GM21528 (cell line): ENCODE data around the gene SOS1.

ENCODE experiments used
- ATAC-seq: cut with Tn5 transposase; IDR thresholded peaks from one replicate; pipeline ENCODE4 v1.9.1; 2021; ENCODE audit warnings: mild to moderate bottlenecking, moderate library complexity; ENCODE audit not compliant: unreplicated experiment, low FRiP score

SOS1 gene

DNA sequence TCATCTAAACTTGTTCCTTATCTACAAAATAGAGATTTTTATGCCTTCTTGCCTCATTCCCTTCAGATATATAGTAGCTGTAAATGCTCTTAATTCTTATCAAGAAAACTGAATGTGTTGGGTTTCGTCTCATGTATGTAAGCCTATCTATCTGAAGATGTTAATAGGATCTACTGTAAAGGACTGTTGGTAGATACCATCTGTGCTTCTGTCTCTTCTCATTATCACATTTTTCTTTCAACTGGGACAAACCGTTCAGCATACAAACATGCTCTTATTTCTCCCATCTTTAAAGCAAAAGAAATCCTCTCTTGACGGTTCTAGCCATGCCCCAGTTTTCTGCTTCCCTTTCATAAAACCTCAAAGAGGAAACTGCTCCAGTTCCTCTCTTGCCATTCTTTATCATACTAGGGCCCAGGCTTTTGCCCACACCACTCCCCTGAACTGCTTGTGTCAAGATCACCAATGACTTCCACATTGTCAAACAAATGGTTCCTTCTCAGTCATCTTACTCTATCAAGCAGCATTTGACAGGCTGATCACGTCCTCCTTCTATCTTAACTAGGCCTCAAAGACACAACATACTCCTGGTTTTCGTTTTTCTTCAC, 142.5 kb downstream of the SOS1 start:
- no peak for ATAC-seq

DNA sequence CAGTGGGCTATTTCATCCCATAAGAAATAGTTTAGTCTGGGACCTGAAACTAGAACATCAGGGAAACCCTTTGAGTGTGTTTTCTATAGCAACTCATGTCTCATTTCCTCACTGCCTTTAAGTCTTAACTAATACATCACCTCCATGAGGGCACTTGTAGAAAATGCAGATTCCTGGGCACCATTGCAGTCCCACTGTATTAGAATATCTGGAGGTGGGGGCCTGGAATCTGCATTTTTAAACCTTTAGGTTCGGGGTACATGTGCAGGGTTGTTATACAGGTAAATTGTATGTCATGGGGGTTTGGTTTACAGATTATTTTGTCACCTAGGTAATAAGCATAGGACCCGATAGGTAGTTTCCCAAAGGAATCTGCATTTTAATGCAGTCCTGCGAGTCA, 143.8 kb downstream of the SOS1 start:
- no peak for ATAC-seq

DNA sequence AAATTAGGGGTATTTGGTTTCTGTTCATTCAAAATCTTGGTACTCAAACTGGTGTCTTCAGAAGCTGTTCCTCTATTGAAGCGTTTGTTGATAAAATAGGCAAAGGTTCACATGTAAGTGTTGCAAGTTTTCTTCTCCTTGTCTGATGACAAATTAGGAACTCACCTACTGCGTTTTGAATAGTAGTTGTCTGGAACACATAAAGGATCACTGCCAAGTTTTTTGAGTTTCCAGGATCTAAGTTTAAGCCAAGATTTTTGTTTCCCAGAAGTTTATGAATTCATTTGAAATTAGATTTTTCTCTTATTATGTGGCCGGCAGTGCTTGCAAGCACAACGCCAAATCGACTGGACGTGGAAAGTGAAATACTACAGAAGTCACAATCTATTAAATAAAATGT, 145.8 kb downstream of the SOS1 start:
- no peak for ATAC-seq

DNA sequence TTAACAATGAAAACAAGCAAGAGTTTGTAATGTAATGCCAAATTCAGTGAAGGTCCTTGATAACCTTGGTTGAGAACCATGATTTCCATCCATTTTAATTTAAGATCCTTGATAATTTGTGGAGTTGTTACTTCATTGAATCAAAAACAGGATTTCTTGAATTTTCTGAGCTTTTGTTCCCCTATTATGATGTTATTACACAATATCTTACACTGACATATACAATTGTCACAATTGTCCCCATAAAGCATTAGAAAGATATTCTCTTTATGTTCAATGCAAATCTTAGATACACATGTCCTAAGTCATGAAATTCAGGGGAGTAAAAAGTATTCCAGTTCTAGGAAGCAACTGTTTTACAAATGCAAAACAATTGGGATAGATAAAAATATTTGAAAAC, 147.6 kb downstream of the SOS1 start:
- no peak for ATAC-seq

DNA sequence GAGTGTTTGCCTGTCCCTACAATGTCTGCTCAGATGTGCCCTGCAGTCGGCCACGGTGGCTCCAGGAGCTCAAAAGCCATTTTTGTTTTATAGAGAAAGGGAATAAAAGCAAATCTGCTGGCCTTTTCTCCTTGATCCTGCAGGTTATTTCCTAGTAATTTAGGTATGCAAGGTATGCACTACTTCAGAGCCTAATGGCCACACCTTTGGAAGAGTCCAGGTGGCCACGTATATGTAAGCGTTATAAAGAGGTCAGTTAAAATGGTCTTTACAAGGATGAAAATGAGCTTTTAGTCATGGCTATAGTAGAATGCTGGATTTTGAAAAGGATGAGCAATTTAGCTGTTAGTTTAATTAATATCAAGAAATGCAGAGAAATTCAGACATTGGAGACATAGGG, 149.5 kb downstream of the SOS1 start:
- no peak for ATAC-seq

DNA sequence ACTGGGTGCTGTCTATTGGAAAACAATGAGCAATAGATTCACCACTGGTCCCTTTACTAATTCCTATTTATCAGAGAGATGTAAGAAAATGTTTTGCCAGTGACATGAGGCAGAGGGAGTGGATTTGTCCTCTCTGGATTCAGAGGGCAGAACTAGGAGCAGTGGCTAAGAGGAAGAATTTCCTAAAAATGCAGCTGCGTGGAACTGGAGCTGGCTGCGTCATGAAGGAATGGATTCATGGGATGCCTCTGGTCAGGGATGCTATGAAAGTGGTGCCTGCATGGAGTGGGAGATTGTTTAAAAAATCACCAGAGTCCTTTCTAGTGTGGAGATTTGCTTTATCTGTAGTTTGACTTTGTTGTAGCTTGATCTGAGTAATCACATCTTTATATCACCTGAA, 152.8 kb downstream of the SOS1 start:
- no peak for ATAC-seq

DNA sequence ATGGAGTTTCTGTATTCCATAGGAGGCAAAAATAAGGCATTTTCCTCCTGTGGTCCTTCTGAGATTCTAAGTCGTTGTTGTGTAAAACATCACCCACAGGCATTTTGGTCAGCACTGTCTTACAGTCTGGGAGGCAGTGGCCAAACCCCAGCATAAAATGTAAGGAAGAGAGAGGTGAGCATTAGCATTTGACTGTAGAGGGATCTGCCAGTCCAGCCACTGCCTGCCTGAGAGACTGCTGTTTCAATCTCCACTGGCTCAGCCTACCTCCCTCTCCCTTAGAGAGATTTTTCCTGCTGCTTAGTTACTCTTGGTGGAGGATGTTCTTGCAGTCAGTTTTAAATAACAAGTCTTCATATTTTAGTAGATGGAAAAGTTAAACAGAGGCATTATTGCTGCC, 154.2 kb downstream of the SOS1 start:
- ATAC-seq = no peak

DNA sequence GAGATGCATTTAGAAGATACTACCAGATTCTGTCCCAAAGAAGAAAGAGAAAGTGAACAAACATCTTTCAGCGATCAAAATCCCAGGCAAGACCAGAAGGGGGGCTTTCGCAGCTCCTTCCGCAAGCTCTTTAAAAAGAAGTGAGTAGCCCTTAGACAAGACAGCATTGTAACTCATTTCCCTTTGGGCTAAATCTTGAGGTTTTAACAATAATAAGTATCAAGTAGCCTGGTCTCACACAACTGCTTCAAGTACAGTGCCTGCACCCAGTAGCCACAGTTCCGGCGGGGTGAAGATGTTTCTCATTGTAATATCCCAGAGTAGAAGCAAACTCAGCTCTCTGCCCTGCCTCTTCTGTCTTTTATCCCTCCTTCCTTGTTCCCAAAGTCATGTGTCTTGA, 154.8 kb downstream of the SOS1 start:
- no peak for ATAC-seq

DNA sequence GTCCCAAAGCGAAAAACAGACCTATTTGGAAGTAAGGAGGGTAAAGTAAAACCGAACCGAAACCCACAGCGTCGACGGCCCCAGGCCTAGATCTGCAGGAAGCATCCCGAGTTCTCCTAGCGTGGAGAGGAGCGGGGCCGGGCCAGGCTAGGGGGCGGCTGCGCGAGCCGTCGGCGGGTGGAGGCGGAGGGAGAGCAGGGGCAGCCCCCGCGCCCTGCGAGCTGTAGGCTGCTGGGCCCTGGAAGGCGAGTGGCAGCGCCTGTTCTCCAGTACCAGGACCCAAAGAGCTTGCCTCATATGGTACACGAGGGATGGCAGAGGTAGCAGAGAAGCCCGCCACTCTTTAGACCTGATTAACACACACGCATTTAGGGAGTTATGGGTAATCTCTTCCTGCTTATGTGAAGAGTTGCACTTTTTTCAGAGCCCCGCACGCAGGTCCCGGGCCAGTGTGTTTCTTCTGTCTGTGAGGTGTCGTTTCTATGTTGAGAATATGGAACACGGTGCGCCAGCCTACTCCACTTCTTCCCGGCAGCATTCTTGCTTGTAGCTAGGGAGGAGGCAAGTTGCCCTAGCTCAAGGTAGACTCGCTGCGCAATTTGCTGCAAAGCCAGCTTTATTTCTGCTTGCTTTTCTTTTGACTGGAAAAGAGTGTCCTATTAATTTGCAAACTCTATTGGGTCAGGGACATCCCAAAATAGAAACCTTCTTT, 160.1 kb downstream of the SOS1 start:
- ATAC-seq = no peak

DNA sequence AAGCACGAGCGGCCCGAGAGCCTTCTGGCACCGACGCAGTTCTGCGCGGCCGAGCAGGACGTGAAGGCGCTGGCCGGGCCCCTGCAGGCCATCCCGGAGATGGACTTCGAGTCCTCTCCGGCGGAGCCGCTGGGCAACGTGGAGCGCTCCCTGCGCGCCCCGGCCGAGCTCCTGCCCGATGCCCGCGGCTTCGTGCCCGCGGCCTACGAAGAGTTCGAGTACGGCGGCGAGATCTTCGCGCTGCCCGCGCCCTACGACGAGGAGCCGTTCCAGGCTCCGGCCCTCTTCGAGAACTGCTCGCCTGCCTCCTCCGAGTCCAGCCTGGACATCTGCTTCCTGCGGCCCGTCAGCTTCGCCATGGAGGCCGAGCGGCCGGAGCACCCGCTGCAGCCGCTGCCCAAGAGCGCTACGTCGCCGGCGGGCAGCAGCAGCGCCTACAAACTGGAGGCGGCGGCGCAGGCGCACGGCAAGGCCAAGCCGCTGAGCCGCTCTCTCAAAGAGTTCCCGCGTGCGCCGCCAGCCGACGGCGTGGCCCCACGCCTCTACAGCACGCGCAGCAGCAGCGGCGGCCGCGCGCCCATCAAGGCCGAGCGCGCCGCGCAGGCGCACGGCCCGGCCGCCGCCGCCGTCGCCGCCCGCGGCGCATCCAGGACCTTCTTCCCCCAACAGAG, 160.8 kb downstream of the SOS1 start:
- no peak for ATAC-seq

DNA sequence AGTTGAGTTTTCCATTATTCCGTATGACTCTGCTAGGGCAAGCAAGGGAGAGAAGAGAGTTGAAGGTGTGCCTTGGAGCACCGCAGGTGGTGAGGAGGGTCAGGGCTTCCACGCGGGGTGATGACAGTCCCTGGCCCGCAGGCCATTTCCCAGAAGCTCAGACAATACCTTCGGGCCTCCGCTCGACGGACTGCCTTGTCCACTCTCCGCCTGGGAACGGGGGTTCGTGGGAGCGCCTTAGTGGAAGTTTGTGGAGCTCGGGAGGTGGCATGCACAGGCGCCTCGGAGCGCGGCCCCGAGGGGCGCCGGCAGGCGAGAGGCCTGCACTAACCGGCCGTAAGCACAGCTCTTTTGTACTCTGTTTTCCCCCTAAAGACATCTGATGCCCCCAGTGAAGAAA, 161.4 kb downstream of the SOS1 start:
- ATAC-seq = no peak

DNA sequence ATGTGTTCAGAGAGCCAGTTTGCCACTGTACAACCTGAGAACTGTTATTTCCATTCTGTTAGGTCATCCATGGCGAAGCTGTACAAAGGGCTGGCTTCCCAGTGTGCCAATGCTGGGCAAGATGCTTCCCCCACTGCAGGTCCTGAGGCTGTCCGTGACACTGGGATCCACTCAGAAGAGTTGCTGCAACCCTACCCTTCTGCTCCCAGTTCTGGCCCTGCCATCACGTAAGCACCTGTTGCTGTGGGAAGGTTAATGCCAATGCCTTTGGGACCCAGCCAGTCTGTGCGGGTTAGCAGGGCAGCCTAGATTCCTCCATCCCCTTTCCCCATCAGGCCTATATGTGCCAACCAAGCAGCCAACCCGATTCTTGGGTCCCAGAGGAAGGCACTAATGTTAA, 162.9 kb downstream of the SOS1 start:
- ATAC-seq = no peak

DNA sequence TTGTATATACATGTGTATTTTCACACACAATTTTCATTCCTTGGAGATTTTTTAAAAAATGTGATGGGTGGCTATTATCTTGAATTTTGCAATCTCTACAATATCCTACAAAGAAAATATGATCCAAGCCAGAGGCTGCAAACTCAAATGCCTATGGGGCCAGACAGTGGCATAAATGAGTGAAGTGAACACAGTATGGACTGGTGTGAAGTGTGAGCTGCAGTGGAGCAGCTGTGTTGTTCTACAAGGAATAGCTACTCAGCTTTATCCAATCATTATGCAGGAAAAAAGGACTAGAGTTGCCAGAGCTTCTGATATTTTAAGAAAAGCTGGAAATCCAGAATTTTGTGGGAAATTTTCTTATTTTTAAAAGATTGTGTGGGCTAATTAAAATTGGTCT, 169.1 kb downstream of the SOS1 start:
- ATAC-seq = no peak

DNA sequence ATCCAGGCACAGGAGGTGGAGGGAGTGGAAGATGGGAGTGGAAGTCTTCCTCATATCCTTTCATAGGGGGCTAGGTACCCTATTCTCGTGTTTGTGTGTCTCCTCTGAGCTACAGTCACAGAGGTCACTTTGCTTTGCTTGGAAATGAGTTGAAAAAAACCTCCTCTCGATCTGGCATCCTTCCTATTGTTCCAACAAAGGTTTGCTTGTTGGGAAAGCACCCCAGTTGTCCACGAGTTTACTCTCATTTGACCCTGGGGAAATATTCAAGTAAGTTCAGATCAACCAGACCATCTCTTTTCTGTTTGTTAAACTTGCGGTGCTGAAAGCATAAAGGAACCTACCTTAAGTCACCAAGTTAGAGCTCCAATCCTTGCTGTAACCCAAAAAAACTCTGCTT, 171.9 kb downstream of the SOS1 start:
- ATAC-seq = no peak

DNA sequence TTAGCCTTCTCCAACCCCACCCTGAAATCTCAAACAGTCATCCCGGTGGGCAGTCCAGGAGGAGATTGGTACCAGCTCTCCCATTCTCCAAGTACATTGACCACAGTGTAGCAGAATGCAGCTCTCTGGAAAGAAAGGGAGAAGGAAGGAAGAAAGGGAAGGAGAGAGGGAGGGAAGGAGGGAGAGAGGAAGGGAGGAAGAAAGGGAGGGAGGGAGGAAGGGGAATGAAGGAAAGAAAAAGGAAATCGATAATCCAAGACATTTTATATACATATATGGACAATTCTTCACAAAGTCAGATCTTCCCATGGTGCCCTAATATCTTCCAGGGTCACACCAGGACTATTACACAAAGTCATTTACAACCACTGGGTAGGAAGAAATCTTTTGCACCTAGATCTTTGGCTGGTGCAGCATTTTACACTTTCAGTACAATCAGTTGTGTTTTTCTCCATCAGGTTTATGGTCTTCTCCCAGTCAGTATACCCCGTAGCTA, 172.4 kb downstream of the SOS1 start:
- no peak for ATAC-seq

DNA sequence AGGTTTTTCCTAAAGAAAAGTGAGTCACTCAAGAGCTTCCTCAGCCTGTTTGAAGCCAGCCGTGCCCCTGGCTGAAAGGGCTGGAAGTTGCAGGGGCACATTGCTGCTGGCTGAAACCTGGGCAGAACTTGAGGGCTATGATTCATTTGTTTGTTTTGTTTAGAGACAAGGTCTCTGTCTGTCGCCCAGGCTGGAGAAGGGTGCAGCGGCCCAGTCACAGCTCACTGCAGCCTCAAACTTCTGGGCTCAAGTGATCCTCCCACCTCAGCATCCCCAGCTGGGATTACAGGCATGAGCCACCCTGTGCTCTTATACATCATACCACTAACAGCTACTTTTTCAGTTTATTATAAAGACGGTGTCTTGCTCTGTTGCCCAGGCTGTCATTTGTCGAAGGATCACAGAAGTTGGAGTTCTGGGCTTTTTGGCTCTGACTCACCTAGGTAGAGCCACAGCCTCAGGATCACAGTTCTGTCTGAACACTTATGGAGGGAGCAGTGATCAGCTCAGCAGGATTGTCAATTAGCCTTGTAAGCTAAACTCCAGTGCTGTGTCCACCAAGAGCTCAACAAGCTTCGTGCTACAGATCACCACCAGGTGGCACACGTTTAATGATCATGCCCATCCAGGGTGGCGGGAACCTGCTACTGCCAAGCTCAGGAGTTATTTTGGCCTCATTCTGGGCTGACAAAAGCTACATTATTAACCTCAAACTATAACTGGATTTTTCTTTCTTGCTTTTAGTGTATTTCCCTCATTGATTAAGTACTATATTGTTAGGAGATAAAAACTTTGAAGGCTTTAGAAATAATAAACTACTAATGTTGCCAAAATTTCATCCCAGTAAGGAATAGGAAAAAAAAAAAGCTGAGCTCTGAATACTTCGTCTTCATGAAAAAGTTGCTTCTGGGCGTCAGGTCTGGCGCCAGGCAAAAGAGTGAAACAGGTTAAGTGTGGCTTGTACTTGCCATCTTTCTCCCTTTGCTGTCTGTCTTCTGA, 173.3 kb downstream of the SOS1 start:
- no peak for ATAC-seq

DNA sequence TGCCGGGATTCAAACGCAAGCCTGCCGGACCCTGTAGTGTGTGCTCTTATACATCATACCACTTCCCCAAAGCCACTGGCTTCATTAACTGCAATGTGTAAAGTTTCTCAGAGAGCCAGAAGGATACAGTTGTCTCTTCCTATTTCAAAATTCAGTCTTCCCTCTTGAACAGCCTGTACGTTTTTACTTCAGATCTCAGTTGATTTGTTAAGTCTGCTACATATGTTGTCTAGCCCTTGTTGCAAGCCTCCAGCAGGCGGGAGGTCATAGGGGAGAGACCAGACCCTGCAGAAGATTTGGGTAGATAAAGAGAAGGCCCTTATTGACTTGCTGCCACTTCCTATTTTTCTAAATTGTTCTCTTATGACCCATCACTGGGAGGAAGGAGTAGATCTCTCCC, 174.9 kb downstream of the SOS1 start:
- ATAC-seq = no peak

DNA sequence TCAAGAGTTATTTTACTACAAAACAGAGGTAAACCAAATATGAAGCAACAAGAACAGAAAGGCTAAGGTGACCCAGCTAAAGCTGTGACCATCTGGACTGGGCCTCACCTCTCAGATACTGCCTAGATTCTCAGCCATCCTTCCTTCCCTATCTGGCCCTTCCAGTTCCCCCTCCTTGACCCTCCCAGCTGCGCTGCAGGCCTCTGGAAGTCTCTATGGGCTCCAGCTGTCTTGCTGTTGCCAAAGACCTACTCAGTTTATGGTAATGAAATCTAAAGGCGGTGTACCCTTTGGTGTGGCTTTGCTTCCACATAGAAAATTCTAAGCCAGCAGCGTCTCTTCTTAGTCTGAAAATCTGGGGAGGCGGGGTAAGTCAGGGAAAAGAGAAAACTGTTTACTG, 175.5 kb downstream of the SOS1 start:
- no peak for ATAC-seq

DNA sequence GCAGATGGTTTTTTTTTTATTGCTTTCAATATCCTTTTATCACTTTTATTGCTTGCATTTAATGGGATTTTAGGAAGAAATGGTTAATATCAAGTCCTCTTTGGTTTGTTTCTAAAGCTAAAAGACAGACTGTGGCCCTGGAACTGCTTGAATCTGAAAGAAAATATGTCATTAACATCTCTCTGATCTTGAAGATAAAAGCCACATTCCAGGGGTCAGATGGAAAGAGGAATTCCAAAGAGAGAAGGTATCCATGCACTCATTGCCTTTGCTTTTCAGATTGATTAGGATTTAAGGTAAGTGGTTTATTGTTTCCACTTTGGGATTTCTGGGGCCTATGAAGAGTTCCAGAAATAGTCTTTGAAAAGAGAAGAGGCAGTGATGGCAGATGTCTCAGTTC, 177.1 kb downstream of the SOS1 start:
- ATAC-seq = no peak

DNA sequence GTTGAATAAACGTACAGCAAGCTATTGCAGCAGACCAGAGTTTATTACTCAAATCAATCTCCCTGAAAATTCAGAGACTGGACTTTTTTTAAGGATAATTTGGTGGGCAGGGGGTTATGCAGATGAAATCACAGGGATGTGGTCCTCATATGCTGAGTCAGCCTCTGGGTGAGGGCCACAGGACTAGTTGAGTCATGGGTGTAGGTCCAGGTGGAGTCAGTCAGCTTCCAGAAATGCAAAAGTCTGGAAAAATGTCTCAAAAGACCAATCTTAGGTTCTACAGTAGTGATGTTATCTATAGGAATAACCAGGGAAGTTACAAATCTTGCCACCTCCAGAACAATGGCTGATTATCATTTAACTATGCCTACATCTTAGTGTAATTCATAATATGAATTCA, 180.1 kb downstream of the SOS1 start:
- no peak for ATAC-seq

DNA sequence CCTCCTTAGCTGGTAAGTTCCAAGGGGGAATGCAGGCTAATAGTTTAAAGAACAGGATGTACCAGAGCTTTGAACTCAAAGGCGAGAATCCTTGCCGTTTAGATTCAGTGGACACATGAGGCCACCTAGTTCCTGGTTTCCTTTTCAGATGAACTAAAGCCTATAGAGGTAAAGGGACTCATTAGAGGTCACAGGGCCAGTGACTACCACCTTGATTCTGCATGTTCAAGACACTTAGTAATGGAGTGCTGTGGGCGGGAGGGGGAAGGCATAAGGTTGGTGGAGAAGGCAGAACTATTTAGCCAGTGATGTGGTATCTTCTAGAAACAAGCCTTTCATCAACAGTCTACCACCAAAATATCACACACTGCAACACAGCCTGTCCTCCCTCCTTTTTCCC, 183.3 kb downstream of the SOS1 start:
- ATAC-seq = no peak
